Endothelial cell of umbilical vein (primary cell): ENCODE results near the gene SCAI. TPM values are rescaled to one million over a fixed set of nuclear protein-coding genes. Genes with fewer than 3 reads are reported as not detected.

ENCODE experiments used
- BruUV-seq: library from RNA; stranded (reverse); fragments of 400-500 nt; replicated peaks from 2 replicates; lab custom pipeline; 2021; lab: Mats Ljungman, UMichigan
- CTCF ChIA-PET: fragments of 300-600, 350-600 bp; sonication (Branson Sonifier 250); formaldehyde crosslinking; loops from one replicate; lab custom pipeline; 2021; ENCODE audit warnings: antibody characterized with exemption, inconsistent platforms; lab: Charles Lee
- POLR2A ChIA-PET: fragments of 300-600, 350-600 bp; sonication (Branson Sonifier 250); formaldehyde crosslinking; loops from one replicate; lab custom pipeline; 2021; ENCODE audit warnings: antibody characterized with exemption, inconsistent platforms; lab: Charles Lee
- DNase-seq: peaks from one replicate; pipeline ENCODE4 v3.0.0-alpha.2; 2011; ENCODE audit warnings: low read depth, low spot score
- FAIRE-seq: peaks from 2 replicates; lab custom pipeline; 2011; peaks lifted over from hg19 to GRCh38; lab: Jason Lieb, UNC
- H2AFZ ChIP-seq: 2 replicates; pipeline ENCODE4 v1.6.0; 2012; ENCODE audit warnings: low read depth, low read length, control low read depth, inconsistent platforms
- H3K27ac ChIP-seq: 2 replicates; pipeline ENCODE4 v1.5.1; 2011; ENCODE audit warnings: low read depth, mild to moderate bottlenecking, control low read depth, low read length, moderate library complexity; ENCODE audit not compliant: insufficient read depth
- H3K27me3 ChIP-seq, 2 experiments: 2 replicates each; pipeline versions ENCODE4 v1.6.0 to v1.6.1; 2011; ENCODE audit warnings: low read length in 2 of 2, mixed read lengths in 1 of 2; ENCODE audit not compliant: control insufficient read depth in 2 of 2, insufficient read depth in 2 of 2
- H3K36me3 ChIP-seq, 2 experiments: 2 replicates in 1 of 2; 3 replicates in 1 of 2; pipeline ENCODE4 v1.5.1; 2011; ENCODE audit warnings: low read length in 2 of 2, mild to moderate bottlenecking in 1 of 2, moderate library complexity in 1 of 2; ENCODE audit not compliant: control insufficient read depth in 2 of 2, insufficient read depth in 2 of 2; ENCODE audit errors: extremely low read depth in 1 of 2
- H3K4me1 ChIP-seq: 3 replicates; pipeline ENCODE4 v1.5.1; 2011; ENCODE audit warnings: mild to moderate bottlenecking, low read length; ENCODE audit not compliant: control insufficient read depth, insufficient read depth; ENCODE audit errors: extremely low read depth
- H3K4me2 ChIP-seq: 2 replicates; pipeline ENCODE4 v1.6.1; 2011; ENCODE audit warnings: low read length, control low read depth, mixed read lengths; ENCODE audit not compliant: insufficient read depth
- H3K4me3 ChIP-seq, 3 experiments: fragments of 200-600 bp in 1 of 3; sonication (generic), shearing (Covaris generic) in 1 of 3; replicated peaks in 1 of 3; 2 replicates each; pipeline ENCODE4 v1.5.1; 2011 to 2016; ENCODE audit warnings: control low read depth in 3 of 3, low read length in 3 of 3, mild to moderate bottlenecking in 2 of 3, inconsistent platforms in 1 of 3, low read depth in 1 of 3, moderate library complexity in 1 of 3; ENCODE audit not compliant: insufficient read depth in 1 of 3
- H3K79me2 ChIP-seq: 2 replicates; pipeline ENCODE4 v1.6.0; 2012; ENCODE audit warnings: low read length, inconsistent platforms; ENCODE audit not compliant: control insufficient read depth, insufficient read depth
- H3K9ac ChIP-seq: replicated peaks from 2 replicates; pipeline ENCODE3; 2011; ENCODE audit warnings: low read length, control low read depth; ENCODE audit not compliant: insufficient read depth; ENCODE audit errors: extremely low read depth
- H3K9me1 ChIP-seq: replicated peaks from 3 replicates; pipeline ENCODE4 v1.6.0; 2011; ENCODE audit warnings: mild to moderate bottlenecking, low read length; ENCODE audit not compliant: control insufficient read depth, insufficient read depth; ENCODE audit errors: extremely low read depth
- H3K9me3 ChIP-seq: replicated peaks from 2 replicates; pipeline ENCODE4 v1.5.1; 2012; ENCODE audit warnings: low read length, inconsistent platforms; ENCODE audit not compliant: control insufficient read depth, insufficient read depth
- H4K20me1 ChIP-seq: replicated peaks from 2 replicates; pipeline ENCODE3; 2011; ENCODE audit warnings: mild to moderate bottlenecking, low read length; ENCODE audit not compliant: control insufficient read depth, insufficient read depth; ENCODE audit errors: extremely low read depth
- EZH2 ChIP-seq: IDR thresholded peaks from 2 replicates; pipeline ENCODE4 v1.6.1; 2012; ENCODE audit warnings: borderline replicate concordance, low read depth, mild to moderate bottlenecking, moderate library complexity, low read length, inconsistent platforms; ENCODE audit not compliant: severe bottlenecking
- FOS ChIP-seq: IDR thresholded peaks from 2 replicates; pipeline ENCODE4 v1.6.1; 2011; ENCODE audit warnings: mild to moderate bottlenecking, low read length, moderate library complexity, borderline replicate concordance; ENCODE audit not compliant: insufficient read depth
- GATA2 ChIP-seq: IDR thresholded peaks from 2 replicates; pipeline ENCODE4 v1.7.0; 2011; ENCODE audit warnings: low read depth, mild to moderate bottlenecking, moderate library complexity, mixed read lengths, low read length; ENCODE audit not compliant: insufficient read length, insufficient read depth
- JUN ChIP-seq: IDR thresholded peaks from 2 replicates; pipeline ENCODE4 v1.6.1; 2011; ENCODE audit warnings: borderline replicate concordance, low read depth; ENCODE audit not compliant: insufficient read length, insufficient read depth
- MAX ChIP-seq: IDR thresholded peaks from 2 replicates; pipeline ENCODE4 v1.6.1; 2011; ENCODE audit not compliant: insufficient read depth, insufficient read length
- MYC ChIP-seq: IDR thresholded peaks from one replicate; pipeline ENCODE4 v1.6.1; 2011; ENCODE audit warnings: mild to moderate bottlenecking, low read depth, low read length
- POLR2A ChIP-seq: IDR thresholded peaks from 2 replicates; pipeline ENCODE4 v1.6.1; 2012; ENCODE audit warnings: low read depth, mild to moderate bottlenecking, control low read depth, low read length
- POLR2AphosphoS5 ChIP-seq: IDR thresholded peaks from 2 replicates; pipeline ENCODE4 v1.6.1; 2012; ENCODE audit warnings: low read depth, mild to moderate bottlenecking, control low read depth, low read length, moderate library complexity; ENCODE audit not compliant: insufficient read depth
- dilution Hi-C: fragments of 300-500 bp; cut with MboI; formaldehyde crosslinking; loops from one replicate; pipeline ENCODE4 v1.15.0; 2019; ENCODE audit warnings: low sequenced_read_pairs; ENCODE audit not compliant: extremely low pct_ligation_motif_present
- intact Hi-C: fragments of 100-400 bp; cut with micrococcal nuclease; formaldehyde crosslinking; loops from one replicate; pipeline ENCODE4 v1.10.0; 2022
- polyA plus RNA-seq, 4 experiments: library from polyadenylated mRNA; depleted of rRNA in 3 of 4; stranded (reverse) in 3 of 4; unstranded in 1 of 4; fragments of >200 nt; gene quantifications; 2 replicates each; pipeline versions ENCODE4 v1.2.1 to v1.2.3, GENCODE V29; 2011 to 2012; ENCODE audit warnings: missing spikeins in 1 of 4
- total RNA-seq: library from RNA; stranded (reverse); gene quantifications from 2 replicates; pipeline ENCODE4 v1.2.3, GENCODE V29; 2021
- TF ChIP-seq, protein P1 (sequence below), 2 donors: IDR thresholded peaks; 1 replicate in 1 of 2; 2 replicates in 1 of 2; pipeline ENCODE4 v1.5.1; 2011; ENCODE audit warnings: low read length in 2 of 2, mild to moderate bottlenecking in 2 of 2, moderate library complexity in 2 of 2, control low read depth in 1 of 2, inconsistent platforms in 1 of 2, low read depth in 1 of 2; ENCODE audit not compliant: insufficient read depth in 1 of 2; ENCODE audit errors: extremely low read depth in 1 of 2

Gene SCAI
- total and polyA plus RNA-seq, 2 donors (not counting 3 experiments of a cell fraction or from before 2014, with no cell fraction given) = 2.0 to 9.3 TPM

DNA sequence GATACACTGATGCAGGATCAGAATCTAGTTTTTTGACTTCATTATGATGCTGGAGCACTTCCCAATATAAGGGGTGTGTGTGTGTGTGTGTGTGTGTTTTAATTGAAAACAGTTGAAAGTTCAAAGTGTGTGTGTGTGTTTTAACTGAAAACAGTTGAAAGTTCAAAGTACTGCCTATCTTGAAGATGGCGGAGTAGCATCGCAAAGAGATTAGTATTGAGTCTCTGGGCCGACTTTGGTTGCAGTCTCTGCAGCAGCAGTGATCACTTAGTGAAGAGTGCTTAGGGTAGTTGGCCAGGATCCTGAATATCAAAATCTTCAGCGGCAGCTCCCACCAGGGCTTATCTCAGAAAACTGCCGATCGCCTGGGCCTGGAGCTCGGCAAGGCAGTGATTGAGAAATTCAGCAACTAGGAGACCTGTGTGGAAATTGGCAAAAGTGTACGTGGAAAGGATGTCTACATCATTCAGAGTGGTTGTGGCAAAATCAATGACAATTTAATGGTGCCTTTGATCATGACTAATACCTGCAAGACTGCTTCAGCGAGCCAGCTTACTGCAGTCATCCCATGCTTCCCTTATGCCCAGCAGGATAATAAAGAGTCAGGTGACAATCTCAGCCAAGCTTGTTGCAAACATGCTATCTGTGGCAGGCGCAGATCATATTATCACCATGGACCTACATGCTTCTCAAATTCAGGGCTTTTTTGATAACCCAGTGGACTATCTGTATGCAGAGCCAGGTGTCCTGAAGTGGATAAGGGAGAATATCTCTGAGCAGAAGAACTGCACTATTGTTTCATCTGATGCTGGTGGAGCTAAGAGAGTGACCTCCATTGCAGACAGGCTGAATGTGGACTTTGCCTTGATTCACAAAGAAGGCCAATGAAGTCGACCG lies 7.3 kb upstream of the SCAI start:
- ChIA-PET CTCF (interaction anchor here (1.0 kb wide), 1 partner anchor 235 kb away, joined by 3 read pairs; no protein-coding TSS in a partner anchor), POLR2A (no interaction called here)
- no TSS peak for BruUV-seq
- TF ChIP-seq FOS (no peak), JUN (no peak), MAX (no peak), MYC (no peak), GATA2 (no peak), POLR2AphosphoS5 (no peak), POLR2A (no peak), EZH2 (no peak)
- TF ChIP-seq, protein P1, sequence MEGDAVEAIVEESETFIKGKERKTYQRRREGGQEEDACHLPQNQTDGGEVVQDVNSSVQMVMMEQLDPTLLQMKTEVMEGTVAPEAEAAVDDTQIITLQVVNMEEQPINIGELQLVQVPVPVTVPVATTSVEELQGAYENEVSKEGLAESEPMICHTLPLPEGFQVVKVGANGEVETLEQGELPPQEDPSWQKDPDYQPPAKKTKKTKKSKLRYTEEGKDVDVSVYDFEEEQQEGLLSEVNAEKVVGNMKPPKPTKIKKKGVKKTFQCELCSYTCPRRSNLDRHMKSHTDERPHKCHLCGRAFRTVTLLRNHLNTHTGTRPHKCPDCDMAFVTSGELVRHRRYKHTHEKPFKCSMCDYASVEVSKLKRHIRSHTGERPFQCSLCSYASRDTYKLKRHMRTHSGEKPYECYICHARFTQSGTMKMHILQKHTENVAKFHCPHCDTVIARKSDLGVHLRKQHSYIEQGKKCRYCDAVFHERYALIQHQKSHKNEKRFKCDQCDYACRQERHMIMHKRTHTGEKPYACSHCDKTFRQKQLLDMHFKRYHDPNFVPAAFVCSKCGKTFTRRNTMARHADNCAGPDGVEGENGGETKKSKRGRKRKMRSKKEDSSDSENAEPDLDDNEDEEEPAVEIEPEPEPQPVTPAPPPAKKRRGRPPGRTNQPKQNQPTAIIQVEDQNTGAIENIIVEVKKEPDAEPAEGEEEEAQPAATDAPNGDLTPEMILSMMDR (IDR thresholded peaks at IDR 0.05; ENCODE audit: extremely low read depth in 1 of 2, insufficient read depth in 1 of 2, low read depth in 1 of 2, low read length in 2 of 2) = no peak
- Histone ChIP-seq H3K36me3 (peaks cover 12 to 19% of the 10 kb centered on the region in 2 experiments), H2AFZ (no peak overlapping the region), H3K9ac (no peak overlapping the region), H3K27ac (no peak overlapping the region), H3K9me3 (no peaks in the 10 kb centered on the region), H4K20me1 (no peaks in the 10 kb centered on the region), H3K4me2 (no peak overlapping the region), H3K4me3 (no peak overlapping the region), H3K27me3 (no peaks in the 10 kb centered on the region), H3K79me2 (no peaks in the 10 kb centered on the region), H3K4me1 (no peaks in the 10 kb centered on the region), H3K9me1 (no peaks in the 10 kb centered on the region)
- intact Hi-C loops (no loop called here), dilution Hi-C loops (no loop called here)
- FAIRE-seq (no peak), DNase-seq (no peak)
